HG03025 (cell line): ENCODE data around the gene NR2F1-AS1.

Experiments
- ATAC-seq: cut with Tn5 transposase; IDR thresholded peaks from one replicate; pipeline ENCODE4 v1.9.1; 2021; ENCODE audit warnings: mild to moderate bottlenecking, moderate library complexity; ENCODE audit not compliant: unreplicated experiment, low FRiP score

Gene NR2F1-AS1

DNA sequence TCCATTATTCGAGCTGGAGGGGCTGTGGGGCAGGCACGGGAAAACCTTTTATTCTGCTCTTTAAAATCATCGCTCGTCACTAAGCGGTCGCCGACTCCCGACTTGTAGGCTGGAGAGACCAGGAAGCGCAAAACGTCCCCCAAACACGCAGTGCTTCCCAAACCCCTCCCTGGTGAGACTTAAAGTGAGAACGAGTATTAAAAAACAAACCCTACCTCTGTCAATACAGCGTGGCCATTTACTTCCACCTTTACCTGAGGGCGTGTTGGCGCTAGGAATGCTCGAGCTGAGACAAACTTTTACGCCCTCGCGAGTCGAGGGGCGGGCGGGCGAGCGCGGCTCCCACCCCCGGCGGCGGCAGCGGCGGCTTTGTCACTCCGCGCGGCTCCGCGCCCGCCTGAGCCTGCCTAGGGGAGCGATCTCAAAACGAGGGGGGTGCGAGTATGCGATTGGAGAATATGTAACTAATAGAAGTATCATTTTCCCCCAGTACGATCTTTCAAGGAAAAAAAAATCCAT lies at the start of gene NR2F1-AS1:
Gene NR2F1-AS1, minus strand, starts transcription at position 293 of the 519 bp plus-strand sequence.
- peak; percentile 11 for ATAC-seq

DNA sequence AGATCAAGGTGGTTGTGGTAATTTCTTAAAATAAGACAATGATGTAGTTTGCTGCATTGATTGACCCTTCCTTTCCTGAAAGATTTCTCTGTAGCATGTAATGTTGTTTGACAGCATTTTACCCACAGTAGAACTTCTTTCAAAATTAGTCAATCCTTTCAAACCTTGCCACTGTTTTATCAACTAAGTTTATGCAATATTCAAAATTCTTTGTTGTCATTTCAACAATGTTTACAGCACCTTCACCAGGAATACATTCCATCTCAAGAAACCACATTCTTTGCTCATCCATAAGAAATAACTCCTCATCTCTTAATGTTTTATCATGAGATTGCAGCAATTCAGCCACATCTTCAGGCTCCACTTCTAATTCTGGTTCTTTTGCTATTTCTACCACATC lies 45.8 kb upstream of the NR2F1-AS1 start:
- no peak for ATAC-seq

DNA sequence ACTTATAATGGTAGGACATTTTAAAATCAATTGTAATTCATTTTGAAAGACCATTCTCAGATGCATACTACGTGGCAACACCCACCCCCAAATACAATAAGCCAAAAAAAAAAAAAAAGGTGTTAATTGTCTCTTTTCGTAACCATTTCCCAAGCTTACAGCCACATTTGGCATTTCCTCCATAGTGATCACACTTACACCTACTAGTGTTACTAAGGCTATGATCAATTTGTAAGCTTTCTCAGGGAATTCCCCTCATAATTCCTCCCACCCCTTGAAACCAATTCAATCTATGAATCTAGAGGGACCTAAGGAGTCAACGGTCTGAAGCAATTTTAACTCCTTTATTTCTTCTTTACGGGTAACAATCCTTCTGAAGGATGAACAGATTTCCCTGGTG lies 42.1 kb upstream of the NR2F1-AS1 start:
- no peak for ATAC-seq

DNA sequence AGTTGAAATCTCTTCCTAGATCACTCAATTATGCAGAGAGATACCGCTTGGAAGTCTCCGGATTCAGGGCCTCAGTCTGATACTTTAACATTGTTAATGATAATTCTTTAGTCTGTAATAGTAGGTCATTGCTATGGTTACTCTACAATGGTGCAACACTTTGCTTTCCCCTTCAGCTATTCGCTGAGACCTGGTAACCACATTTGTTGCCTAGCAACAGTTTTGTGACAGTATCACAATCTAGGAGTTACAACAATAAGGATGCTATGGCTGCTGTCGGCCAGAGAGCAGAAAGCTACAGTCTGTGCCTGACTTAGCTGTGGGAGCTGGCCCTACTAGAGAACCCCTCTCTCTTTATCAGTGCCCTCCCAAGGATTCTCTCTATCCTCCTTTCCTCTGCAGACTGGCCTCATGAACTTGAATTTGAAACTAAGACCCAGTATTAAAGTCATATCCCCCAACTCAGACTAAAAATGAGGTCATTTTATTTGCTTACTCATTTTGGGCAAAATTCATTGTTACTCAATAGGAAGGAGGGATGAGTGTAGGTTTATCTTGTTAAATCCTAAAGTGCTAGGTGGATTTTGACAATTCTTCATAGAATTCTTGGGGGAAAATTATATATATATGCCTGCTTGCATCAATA lies 41.3 kb upstream of the NR2F1-AS1 start:
- ATAC-seq: no peak

DNA sequence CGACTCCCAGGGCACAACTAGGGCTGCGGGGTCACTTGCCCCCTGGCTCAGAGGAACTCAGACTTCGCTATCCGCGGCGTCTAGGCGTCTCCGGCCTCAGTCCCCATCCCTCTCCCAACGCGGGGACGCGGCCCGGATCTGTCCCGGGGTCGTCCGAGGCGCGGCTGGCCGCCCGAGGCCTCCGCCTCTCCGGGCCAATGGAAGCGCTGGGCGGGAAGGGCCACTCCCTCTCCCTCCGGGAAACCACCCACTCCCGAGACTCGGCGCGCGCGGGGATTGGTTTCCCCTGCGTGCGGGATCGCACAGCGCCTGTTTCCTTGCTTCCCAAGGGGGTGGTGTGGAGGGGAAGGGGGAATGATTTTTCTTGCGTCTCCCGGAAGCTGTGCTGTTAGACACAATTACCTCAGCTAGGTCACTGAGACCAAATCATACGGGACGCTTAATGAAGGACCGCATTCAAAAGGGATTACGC lies 40.3 kb upstream of the NR2F1-AS1 start:
- ATAC-seq: peak; percentile 4

DNA sequence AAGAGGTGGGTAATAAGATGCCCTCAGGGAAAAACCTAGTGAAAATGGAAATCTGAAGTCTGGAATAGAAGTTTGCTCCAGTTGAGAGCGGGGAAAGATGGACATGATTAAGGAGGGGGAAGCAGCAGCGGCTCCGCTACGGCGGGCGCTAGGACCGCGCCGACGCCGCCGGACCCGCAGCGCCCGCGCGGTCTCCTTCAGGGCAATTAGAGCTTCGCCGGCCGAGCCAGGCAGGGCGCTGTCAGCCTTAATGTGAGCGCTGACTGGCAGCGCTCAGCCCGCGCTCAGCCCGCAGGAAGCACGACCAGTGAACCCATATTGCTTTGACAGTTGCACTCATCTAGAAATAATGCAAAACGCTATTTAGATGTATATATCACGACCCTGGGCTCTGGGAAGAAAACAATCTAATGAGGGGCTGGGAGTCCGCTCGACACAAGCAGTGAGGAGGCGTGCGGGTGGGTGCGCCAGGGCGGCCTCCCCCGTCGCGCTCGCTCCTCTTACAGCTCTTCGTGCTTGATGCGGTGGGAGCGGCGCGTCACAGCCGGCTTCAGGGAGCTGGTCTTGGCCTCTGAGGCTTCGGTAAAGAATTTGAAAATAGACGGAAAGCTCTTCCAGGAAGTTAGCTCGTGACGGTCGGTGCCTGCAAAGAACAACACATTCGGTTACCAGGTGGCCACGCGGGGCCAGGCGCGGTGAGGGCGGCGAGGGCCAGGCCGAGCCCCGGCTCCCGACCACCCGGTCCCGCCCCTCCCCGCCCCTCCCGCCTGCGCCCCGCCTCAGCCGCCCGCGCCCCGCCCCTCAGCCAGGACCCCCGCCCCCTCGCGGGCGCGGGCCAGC lies 39.7 kb upstream of the NR2F1-AS1 start:
- ATAC-seq: peak; percentile 99

DNA sequence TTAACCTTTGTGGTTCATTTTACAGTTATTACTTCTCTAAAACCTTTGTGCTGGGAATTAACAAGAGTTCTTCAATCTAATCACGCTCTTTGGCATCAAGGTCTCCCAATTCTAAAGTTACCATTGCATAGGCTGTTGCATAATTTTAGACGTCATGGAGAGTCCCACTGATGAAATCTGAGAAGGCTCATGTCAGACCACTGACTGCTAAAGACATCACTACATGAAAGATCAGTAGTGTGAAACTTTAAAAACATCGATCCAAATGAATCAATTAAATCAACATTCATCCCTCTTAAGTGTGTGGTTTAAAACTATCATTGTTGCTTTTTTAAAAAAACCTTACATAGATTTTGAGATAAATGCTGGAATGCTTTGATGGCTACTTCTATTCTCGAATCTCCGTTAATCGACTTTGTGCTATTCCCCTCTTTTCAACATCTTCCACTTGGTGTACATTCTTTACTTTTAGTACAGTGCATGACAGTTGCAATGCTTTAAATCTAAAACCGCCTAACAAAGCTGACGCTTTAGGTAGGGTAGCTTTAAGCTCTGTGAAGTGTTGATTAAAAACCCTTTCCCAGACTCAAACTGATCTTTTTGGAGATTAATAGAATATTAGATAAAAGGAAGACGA lies 35.6 kb upstream of the NR2F1-AS1 start:
- ATAC-seq: no peak

DNA sequence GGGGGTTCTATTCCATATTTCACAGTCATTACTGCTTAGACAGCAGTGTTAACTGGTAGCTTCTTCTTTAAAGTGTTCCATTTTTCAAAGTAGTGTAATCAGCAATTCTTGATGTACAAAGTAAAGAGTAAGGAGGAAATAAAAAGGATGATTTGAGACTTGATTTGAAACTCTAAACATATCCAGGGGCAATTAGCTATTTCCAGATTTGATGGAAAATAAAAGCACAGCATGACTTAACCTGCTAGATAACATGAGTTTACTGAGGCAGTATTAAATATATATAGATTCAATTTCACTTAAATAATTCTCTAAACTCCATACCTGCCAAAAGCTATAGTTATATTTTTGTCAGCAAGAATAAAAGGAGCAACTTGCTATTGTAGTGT lies 31.8 kb upstream of the NR2F1-AS1 start:
- ATAC-seq: no peak

DNA sequence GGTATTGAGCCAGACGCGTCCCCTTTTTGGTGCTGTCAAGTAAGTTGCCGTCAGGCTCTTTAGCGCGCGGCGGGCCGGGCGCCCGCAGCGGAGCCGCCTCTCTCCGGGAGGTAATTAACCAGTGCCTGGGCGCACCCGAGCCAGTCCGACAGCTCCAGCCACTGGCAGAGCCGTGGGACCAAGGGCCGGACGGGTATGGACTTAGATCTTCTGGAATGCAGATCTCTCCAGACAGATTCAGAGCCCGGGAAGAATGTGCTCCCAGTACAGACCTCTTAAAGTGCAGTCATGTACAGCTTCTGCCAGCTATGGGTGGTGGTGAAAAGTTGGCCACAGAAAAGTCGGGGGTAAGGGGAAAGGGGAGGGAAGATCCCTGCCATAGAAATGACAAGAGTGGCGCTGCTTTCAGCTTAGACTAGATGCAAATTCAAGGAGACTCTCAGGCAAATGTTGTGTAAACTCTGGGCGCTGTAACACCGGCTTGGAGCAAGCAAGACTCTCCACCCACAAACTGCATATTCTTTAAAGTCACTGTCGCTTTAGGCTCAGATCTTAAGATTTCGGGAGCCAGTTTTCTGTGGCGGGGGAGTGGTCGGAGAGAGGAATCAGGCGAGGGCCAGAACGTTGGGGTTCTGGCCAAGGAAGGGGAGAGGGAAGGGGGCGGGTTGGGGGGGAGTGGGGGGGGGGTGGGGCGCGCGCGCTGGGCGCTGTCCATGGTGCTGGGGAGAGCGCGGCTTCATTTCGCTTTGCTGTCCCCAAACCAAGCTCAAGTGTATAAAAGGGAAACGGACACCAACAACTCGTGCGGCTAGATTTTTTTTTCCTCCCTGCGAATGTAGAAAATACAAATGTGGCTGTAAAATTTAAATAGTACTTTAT lies 31.2 kb upstream of the NR2F1-AS1 start:
- no peak for ATAC-seq

DNA sequence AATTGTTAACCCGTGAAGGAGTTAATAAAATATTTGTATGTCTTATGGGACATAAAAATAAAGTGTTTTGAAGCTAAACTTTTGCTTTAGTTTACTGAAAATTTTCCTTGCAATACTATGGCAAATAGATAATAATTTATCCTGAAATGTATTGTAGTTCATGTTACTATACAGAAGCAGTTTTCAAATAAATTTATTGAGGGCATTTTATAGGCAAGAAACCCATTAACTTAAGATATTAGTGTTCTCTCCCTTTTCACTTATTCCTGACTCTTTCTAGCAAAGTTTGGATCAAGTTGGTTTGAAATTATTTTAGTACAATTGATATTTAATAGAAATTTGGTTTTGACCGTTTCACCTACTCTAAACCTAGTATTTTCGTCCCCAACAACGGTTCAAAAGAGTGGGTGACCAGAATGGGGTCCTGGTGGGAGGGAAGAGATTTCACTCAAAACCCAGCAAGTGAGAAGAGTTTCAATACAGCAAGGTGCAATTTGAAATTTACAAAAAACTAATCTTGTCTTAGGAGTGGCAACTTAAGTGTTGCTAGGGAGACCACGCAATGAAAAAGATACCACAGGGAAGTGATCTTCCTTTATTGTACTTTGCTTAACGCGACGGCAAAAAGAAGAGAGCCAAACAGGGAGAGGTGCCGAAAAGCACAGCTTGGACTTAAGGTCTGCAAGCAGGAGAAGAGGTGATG lies 30.4 kb upstream of the NR2F1-AS1 start:
- ATAC-seq: no peak

DNA sequence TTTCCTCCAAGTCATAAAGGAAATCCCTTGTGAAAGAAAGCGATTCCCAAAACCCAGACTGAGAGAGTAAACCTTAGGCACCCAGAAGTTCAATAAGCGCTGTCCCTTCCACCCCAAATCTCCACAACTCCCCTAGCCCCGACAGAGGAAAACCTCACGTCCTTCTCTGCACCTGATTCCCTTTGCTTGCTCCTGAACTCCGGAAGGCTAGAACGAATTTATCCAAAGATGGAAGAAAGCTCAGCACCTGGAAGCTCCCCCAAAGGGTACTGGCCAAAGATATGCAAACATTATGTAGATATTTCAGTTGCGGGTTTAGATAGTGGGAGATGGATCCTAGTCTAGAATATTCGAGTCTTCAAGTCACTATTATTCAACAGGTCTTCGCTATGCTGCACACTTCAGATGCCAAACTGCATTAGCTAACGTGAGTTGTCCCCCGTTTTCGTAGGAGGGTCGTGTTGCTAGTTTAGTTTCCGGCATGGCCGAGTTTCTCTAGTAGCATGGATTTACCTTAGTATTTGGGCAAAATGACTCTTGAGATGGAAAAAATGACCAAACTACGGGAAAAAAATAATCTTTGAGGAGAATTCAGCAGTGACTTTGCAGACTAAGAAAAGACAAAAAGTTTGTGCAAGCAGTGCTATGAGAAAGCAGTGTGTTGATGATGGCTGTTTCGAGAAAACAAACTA lies 29.7 kb upstream of the NR2F1-AS1 start:
- ATAC-seq: no peak

DNA sequence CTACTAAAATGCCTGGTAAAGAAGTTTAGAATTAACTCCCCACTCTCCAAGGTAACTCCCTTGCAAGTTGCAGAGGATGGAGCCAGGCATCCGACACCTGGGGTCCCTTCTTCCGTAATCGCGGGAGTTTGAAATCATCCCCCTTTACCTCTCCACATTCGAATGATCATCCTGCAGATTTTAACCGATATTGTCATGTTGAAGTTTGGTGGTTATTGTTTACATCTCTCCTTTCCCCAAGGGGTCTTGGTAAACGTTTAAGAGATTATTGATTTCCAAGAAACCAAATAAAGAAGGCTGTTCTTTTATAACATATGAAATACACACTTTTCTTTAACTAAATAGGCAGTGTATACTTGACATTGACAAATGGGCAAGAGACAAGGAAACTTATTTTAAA lies 28.7 kb upstream of the NR2F1-AS1 start:
- ATAC-seq: no peak

DNA sequence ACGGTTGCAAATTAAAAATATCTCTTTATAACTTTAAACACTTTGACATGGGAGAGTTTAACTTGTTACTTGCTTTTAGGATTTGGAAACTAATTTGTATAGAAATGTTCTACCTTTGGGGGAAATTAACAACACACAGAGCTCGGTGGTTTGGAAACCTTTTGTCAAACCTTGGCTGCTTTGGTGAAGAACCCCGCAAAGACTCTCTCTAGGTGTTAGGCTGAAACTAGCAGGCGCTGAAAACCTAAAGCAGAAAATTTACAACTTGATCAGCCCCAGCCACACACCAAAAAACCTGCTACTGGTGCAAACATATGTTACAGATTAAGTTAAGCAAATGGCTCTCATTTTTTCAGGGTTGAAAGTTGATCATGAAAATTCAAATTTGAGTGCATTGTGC lies 27.8 kb upstream of the NR2F1-AS1 start:
- ATAC-seq: no peak

DNA sequence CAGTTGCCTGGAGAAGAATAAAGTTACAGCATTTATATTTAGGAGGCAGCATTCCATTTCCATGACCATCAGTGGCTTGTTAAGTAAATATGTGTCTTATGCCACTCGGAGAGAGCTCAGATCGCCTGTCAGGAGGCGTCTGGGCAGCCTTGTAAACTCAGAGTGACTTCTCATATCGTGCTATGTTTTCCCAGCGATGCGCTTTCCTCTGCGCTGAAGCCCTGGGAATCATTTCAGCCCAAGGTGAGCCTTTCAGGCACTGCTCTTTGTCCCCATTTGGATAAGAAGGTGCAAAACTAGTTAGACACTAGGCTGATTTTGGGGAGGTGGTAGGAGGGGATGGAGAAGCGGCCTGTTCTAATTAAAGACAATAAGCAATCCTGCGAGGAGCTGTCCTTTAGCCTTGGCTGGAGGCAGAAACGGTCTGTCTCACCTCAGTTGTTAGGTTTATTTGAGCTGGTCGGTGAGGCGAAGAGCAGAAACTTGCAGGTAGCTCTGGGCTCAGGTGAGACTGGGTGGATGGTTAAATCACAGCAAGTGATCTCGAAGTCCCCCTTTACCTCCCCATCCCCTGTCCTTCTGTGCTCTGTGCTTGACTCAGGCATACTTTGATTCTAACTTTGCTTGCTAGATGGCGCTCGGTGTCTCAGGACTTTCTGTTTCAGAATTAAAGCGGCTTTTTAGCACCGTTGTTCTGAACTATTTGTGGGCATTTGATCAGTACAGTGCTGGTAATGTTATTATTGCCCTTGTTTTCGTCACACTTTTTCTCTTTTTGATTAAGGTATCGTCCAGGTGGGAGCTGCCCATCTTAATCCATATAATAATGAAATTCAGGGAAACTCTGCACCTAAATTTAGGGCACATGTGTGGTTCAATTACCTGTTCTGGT lies 26.6 kb upstream of the NR2F1-AS1 start:
- ATAC-seq: peak; percentile 76

DNA sequence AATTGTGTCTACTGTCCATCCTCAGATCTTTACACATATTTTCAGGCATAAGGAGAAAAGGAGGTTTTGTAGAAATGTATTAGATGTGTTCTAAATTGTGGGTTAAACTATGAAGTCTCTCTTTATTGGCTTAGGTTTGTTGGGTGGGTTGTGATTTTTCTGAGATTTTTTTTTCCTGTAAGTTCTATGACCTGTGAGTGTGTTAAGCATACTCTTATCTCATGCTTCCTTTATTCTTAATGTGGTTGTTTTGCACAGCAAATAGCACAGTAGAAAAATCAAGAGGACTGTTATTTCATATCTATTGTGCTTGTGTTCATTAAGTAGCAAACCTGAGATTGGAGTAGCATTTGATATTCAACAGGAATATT lies 25.3 kb upstream of the NR2F1-AS1 start:
- no peak for ATAC-seq

DNA sequence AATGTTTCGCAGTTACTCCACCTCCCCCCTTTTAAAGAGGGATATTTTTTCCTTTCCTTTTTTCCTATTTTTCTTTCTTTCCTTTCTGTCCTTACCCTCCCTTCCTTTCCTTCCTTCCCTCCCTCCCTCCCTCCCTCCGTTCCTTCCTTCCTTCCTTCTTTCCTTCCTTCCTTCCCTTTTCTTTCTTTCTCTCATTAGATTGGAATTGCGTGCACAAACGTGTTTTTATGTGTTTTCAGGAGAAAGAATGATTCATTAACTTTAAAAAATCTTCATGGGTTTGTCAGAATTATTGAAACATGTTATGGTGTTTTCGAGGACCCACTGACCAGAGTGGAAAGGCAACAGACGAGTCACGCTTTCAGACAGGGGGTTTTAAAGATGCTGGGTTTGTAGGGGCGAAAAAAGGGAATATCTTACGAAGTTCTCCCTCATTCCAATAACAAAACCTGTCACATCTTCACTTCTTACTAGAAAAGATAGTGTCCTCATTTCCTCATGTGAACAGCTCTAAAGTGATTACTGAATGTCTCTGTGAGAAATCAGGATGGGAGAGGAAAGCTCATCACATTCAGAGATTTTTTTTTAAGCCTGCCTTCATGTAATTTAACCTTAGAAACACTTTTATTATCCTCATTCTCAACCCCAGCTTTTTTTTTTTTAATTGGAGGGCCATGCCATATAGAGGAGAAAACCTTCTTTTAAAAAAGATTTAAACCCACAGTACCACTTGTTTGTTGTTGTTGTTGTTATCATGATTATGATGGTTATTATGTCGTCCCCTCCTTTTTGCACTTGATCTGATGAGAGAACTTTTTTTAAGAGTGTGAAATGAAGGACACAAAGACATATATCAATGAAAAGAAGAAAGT lies 23.9 kb upstream of the NR2F1-AS1 start:
- ATAC-seq: no peak
